LoVo (cell line): ENCODE data around the gene SLC2A2.

Experiments
- DNase-seq: peaks from one replicate; pipeline ENCODE4 v3.0.0-alpha.2; 2016; ENCODE audit warnings: low spot score

The SLC2A2 gene

DNA sequence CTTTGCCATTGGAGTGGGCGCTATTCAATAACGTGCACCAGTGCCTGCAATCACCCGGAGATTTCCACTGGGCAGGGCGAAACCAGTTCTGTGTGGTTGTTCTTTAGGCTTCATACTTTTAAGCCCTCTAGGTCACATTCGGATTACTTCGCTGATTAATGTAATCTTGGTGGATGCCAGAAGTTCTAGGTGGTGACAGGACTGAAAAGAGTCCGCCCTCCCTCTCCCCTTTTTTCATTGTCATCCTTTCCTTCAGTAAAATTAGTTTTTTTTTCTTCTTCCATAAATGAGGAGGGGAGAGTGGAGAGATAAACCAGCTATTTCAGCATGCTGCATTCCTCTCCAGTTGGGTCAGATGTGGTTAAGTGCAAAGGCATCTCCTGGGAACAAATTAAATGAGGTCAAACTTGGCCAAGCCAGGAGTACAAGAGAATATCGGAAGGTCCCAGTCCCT, 2.3 kb upstream of the SLC2A2 start:
- no peak for DNase-seq

GRCh38 chr3:171028025-171028778, 1.7 kb upstream of the SLC2A2 start:
- DNase-seq = no peak

DNA sequence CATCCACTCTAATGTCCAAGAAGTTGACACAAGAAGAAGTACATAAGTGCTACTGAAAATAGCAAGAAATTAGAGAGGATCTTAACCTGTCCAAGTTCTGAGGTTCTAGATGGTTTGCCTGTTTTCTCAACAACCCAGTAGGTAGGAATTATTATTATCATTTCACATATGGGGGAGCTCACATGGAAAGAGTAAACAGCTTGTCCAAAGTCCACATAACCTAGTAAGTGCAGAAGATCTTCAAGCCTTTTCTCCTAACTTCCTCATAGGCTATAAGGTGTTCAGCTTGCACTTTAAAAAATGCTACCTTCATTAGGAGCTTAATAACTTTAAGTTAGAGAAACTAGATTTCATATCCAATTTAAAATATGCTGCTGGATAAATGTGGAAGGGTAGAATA, 3.0 kb downstream of the SLC2A2 start:
- DNase-seq = peak; percentile 8

DNA sequence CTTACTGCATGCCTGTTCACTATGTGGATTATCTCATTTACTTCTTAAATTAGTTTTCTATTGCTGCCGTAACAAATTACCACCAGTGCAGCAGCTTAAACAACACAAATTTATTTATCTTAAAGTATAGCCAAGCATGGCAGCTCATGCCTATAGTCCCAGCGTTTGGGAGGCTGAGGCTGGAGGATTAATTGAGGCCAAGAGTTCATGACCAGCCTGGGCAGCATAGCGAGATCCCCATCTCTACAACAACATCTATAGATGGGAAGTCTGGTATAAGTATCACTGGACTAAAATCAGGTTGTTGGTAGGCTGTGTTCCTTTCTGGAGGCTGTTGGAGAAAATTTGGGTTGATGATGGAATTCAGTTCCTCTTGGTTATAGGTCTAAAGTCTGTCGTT, 5.1 kb downstream of the SLC2A2 start:
- no peak for DNase-seq

- DNase-seq = no peak
Observed at GRCh38 chr3:171018156-171018935, 8.2 kb downstream of the SLC2A2 start.

- no peak for DNase-seq
Observed at GRCh38 chr3:171013822-171014748, 12.4 kb downstream of the SLC2A2 start.

- no peak for DNase-seq
Observed at GRCh38 chr3:171011873-171012336, 14.6 kb downstream of the SLC2A2 start.

GRCh38 chr3:171011109-171011872, 15.2 kb downstream of the SLC2A2 start:
- DNase-seq = no peak

- DNase-seq = no peak
Observed at GRCh38 chr3:171007316-171007715, 19.2 kb downstream of the SLC2A2 start.

GRCh38 chr3:171005648-171006047, 20.9 kb downstream of the SLC2A2 start:
- no peak for DNase-seq

- DNase-seq = peak; percentile 76
Observed at GRCh38 chr3:171001957-171002694, 24.4 kb downstream of the SLC2A2 start.

- no peak for DNase-seq
Observed at GRCh38 chr3:171001250-171001893, 25.1 kb downstream of the SLC2A2 start.

DNA sequence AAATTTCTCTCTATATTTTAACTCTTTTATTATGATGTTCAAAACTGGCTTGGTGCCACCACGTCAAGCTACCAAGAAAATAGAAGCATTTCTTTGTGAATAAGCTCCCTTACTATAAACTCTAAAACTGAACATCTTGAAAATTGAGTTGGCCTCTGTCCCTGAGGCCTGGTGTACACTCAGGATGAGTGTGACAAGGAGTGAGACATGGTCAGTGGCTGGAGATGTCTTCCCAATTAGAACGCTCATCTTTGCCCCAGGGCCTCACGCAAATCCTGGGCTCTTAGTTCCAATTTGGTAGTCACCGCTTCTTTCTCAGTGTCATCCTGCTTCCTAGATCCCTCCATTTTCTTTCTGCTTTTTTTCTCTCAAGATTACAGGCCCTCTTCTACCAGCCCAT, 26.2 kb downstream of the SLC2A2 start:
- DNase-seq = no peak

DNA sequence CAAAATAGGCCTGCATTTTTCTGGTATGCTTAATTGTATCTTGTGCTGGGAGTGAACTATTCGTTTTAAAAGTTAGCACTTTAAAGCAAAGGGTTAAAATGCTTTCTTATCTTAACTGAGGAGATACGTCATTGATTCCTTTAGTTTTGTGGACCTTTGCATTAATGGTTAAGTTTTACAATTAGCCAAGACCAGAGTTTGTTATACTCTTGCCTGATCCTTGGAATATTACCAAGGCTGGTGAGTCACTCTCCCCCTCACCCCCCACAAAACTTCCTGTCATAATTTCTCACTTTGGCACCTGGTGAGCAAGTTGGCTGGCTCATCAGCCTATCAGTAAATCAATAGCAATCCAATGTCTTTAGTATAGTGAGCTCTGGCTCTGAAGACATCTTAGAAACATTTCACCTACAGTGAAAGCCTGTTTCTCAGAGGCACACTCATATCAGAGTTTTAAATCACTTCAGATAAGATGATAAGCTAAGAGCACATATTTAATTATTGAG, 26.7 kb downstream of the SLC2A2 start:
- DNase-seq = peak; percentile 85

DNA sequence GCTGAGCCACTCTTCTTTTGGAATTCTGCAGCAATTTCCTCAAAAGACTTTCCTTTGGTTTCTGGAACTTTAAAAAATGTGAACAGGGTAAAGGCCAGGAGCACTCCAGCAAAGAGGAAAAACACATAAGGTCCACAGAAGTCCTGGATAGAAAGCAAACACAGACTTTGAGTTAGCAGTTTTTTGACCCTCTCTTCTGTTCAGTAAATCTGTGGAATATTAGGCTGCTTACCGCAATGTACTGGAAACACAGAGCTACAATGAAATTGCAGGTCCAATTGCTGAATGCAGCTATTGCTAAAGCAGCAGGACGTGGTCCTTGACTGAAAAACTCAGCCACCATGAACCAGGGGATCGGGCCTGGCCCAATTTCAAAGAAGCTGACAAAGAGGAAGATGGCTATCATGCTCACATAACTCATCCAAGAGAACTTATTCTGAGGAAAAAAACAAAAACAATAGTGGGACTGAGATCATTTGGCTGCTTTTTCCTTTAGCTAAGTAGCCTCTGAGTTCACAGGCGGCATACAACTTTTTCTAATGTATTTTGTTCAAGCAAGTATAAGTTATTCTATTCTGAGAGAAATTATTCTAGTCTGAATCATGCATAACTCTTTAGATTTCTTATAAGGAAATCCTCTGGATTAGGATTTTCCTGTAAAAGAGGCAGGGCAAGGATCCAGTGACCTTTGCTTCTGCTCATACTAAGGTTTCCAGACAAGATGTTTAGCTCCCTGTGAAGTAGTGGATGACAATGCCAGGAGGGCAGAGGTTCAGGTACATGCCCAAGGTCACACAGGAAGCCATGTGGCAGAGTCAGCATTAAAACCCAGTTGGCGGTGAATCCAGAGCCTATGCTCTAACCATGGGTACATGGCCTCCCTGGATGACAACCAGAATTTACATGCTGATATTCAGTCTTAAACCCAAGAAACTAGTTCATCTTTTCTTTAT, 28.3 kb downstream of the SLC2A2 start:
- DNase-seq = peak; percentile 17

- DNase-seq = no peak
Observed at GRCh38 chr3:170992854-170993253, 33.7 kb downstream of the SLC2A2 start.

- no peak for DNase-seq
Observed at GRCh38 chr3:170991664-170992063, 34.9 kb downstream of the SLC2A2 start.

GRCh38 chr3:170989100-170989648, 37.3 kb downstream of the SLC2A2 start:
- DNase-seq = no peak
